ENCODE results near the gene TARBP2.

Gene TARBP2

DNA sequence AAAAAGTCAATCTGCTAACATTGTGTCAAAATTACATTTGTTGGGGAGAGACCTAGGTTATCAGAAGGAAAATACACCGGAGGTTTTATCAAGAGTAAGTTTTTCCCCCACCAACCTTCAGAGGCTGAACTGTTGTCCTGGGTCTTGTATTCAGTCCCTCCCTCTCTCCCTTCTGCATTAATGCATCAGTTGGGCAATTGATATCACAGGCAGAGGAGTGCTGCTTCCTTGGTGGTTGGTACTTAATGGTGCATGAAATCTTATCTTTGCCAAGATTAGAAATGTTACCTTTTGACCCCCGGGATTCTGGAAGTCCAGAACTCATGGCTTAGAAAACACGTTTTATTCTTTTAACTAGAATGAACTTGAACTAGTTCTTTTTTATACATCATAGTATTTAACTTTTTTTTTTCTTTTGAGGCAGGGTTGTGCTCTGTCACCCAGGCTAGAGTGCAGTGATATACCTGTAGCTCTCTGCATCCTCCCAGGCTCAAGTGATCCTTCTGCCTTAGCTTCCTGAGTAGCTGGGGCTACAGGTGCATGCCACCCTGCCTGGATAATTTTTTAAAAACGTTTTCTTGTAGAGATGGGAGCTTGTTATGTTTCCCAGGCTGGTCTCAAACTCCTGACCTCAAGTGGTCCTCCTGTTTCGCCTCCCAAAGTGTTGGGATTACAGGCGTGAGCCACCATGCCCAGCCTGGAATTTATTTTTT lies 44.3 kb upstream of the TARBP2 start:
- TF ChIP-seq, protein P1, sequence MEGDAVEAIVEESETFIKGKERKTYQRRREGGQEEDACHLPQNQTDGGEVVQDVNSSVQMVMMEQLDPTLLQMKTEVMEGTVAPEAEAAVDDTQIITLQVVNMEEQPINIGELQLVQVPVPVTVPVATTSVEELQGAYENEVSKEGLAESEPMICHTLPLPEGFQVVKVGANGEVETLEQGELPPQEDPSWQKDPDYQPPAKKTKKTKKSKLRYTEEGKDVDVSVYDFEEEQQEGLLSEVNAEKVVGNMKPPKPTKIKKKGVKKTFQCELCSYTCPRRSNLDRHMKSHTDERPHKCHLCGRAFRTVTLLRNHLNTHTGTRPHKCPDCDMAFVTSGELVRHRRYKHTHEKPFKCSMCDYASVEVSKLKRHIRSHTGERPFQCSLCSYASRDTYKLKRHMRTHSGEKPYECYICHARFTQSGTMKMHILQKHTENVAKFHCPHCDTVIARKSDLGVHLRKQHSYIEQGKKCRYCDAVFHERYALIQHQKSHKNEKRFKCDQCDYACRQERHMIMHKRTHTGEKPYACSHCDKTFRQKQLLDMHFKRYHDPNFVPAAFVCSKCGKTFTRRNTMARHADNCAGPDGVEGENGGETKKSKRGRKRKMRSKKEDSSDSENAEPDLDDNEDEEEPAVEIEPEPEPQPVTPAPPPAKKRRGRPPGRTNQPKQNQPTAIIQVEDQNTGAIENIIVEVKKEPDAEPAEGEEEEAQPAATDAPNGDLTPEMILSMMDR (IDR thresholded peaks at IDR 0.05; ENCODE audit: insufficient read depth, low read depth, low read length, missing control alignments): no peak
- H3K4me3 ChIP-seq (ENCODE audit: low read depth, low read length): no peak overlapping the region
- no peak for DNase-seq (ENCODE audit: low read depth)

DNA sequence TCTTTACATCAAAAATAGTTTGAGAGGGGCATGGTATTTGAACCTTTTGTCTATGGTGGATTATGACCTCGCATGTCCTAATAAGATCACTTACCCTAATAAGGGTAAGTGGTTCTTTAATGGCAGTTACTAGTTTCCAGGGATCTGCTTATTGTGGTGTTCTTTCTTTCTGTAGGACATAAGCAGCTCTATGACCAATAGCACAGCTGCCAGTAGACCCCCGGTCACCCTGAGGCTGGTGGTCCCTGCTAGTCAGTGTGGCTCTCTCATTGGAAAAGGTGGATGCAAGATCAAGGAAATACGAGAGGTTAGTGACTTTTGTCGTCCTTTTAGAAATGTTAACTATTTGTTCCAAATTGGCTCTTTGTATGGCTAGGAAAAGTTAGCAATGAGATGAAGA lies 42.0 kb upstream of the TARBP2 start:
- H3K4me3 ChIP-seq (ENCODE audit: low read depth, low read length): no peak overlapping the region
- DNase-seq (ENCODE audit: low read depth): no peak
- TF ChIP-seq, protein P1 (IDR thresholded peaks at IDR 0.05; ENCODE audit: insufficient read depth, low read depth, low read length, missing control alignments): no peak

DNA sequence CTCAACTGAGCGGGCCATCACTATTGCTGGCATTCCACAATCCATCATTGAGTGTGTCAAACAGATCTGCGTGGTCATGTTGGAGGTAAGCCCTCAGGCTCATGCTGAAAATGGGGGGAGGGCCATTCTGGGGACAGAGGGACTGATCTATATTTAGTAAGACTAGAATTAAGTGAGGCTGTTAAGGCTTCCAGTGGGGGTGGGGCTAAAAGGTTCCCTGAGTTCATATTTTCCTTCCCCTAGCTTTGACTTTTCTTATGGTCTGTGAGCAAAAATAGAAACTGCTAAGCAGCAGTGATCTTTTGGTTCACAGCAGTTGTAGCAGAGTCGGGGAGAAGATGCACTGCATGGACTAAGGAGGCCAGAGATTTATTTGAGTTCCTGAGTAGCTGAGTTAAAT lies 40.0 kb upstream of the TARBP2 start:
- TF ChIP-seq, protein P1 (IDR thresholded peaks at IDR 0.05; ENCODE audit: insufficient read depth, low read depth, low read length, missing control alignments): no peak
- H3K4me3 ChIP-seq (ENCODE audit: low read depth, low read length): no peak overlapping the region
- DNase-seq (ENCODE audit: low read depth): no peak

DNA sequence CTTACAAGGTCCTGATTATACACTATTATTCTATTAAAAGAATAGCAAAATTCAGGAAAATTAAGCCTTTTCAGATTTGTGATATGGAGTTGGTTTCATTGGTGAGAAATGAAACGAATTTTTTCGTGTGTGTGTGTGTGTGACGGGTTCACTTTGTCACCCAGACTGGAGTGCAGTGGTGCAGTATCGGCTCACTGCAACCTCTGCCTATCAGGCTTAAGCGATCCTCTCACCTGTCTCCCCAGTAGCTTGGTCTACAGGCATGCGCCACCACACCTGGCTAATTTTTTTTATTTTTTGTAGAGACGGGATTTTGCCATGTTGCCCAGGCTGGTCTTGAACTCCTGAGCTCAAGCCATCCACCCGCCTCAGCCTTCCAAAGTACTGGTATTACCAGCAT lies 39.5 kb upstream of the TARBP2 start:
- no peak overlapping the region for H3K4me3 ChIP-seq (ENCODE audit: low read depth, low read length)

DNA sequence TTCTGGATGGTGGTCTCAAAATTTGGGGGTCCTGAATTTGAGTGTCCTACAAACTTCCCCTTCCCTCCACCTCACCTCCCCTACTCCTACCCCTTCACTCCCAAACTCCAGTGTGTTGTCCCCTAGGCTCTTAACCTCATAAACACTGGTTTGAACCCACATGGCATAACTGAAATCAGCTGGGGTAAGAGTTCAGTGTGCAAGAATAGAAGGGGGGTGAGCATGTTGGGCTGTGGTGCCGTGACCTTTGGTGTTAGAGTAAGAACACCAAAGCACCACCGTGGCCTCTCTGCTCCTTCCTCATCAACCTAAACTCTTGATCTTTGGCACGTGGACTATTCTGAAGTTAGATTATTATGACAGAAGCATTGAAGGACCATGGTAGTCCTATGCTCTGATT lies 38.1 kb upstream of the TARBP2 start:
- TF ChIP-seq, protein P1 (IDR thresholded peaks at IDR 0.05; ENCODE audit: insufficient read depth, low read depth, low read length, missing control alignments): no peak
- no peak for DNase-seq (ENCODE audit: low read depth)
- no peak overlapping the region for H3K4me3 ChIP-seq (ENCODE audit: low read depth, low read length)

More for the DNA sequence above, 39.5 kb upstream of the TARBP2 start:
- no peak for DNase-seq (ENCODE audit: low read depth)
- TF ChIP-seq, protein P1 (IDR thresholded peaks at IDR 0.05; ENCODE audit: insufficient read depth, low read depth, low read length, missing control alignments): no peak

DNA sequence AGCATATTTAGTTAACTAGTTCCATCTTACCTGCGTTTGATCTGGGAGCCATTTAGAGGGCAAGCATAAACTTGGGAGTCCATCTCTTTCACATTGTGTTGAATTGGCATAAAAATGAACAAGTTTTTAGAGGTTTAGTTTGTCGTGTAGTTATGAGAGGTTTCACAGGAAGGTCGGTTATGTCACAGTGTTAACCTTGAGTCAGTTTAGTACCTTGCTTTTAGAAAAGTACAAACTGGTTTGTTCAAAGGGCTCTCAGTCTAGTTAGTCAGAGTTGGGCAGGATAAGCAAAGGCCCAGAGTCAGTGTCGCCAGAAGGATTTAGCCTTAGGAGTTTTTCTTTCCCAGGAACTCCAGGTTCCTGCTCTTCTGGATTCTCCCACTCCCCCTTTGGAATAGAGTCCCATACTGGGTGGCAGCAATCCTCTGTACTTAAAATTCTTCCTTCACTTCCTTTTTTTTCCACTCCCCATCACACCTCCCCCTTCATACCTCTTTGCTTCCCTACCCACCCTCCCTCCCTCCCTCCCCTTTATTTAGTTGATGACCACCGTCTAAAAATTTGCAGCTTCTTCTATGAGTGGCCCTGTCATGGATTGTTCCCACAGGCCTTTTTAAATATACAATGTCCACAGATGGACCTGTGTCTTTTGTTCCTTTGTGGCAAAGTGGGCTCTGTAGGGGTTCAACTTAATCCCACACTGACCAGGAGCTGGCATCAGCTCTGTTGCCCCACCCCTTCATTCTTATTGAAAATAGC lies 37.1 kb upstream of the TARBP2 start:
- DNase-seq (ENCODE audit: low read depth): no peak
- TF ChIP-seq, protein P1 (IDR thresholded peaks at IDR 0.05; ENCODE audit: insufficient read depth, low read depth, low read length, missing control alignments): no peak

More for the DNA sequence above, 37.1 kb upstream of the TARBP2 start:
- H3K4me3 ChIP-seq (ENCODE audit: low read depth, low read length): no peak overlapping the region

Measured in GM12865 (cell line).